HCT116 (cell line): ENCODE measurements around the gene VWF.

Source experiments
- CTCF ChIP-seq, 3 experiments: fragments of 200-600 bp in 1 of 3; sonication (generic) in 1 of 3; IDR thresholded peaks in 2 of 3; conservative IDR thresholded peaks in 1 of 3; 2 replicates each; pipeline ENCODE4 v1.5.1; 2012 to 2017; ENCODE audit warnings: low read depth in 2 of 3, low read length in 2 of 3, antibody characterized with exemption in 1 of 3, borderline replicate concordance in 1 of 3, control low read depth in 1 of 3, mild to moderate bottlenecking in 1 of 3, mixed read lengths in 1 of 3, mixed run types in 1 of 3, moderate library complexity in 1 of 3; ENCODE audit not compliant: insufficient read depth in 1 of 3
- EZH2 ChIP-seq: fragments of 200-600 bp; sonication (generic); IDR thresholded peaks from 2 replicates; pipeline ENCODE4 v1.6.1; 2017; ENCODE audit warnings: antibody characterized with exemption, mixed run types
- POLR2A ChIP-seq: IDR thresholded peaks from 2 replicates; pipeline ENCODE4 v1.7.0; 2011; ENCODE audit warnings: borderline replicate concordance; ENCODE audit not compliant: insufficient read depth, insufficient read length; ENCODE audit errors: extremely low read depth
- POLR2AphosphoS5 ChIP-seq: IDR thresholded peaks from 2 replicates; pipeline ENCODE4 v1.6.1; 2011; ENCODE audit warnings: mild to moderate bottlenecking, low read depth, low read length, moderate library complexity
- RAD21 ChIP-seq: IDR thresholded peaks from 2 replicates; pipeline ENCODE4 v1.6.1; 2012; ENCODE audit warnings: low read depth, mild to moderate bottlenecking
- REST ChIP-seq: IDR thresholded peaks from 2 replicates; pipeline ENCODE4 v1.6.1; 2012; ENCODE audit warnings: low read depth
- SP1 ChIP-seq: IDR thresholded peaks from 2 replicates; pipeline ENCODE4 v1.6.1; 2012; ENCODE audit warnings: low read depth
- ZNF274 ChIP-seq: fragments of 200-500 bp; sonication (Bioruptor generic); IDR thresholded peaks from 2 replicates; pipeline ENCODE4 v1.6.1; 2014; ENCODE audit warnings: mild to moderate bottlenecking, low read depth, low read length, inconsistent platforms

- TF ChIP-seq CTCF (IDR thresholded peaks at IDR 0.05 in 2 of 3, conservative IDR thresholded peaks at IDR 0.05 in 1 of 3; ENCODE audit: borderline replicate concordance in 1 of 3, insufficient read depth in 1 of 3, low read depth in 2 of 3, low read length in 2 of 3) (no peak), EZH2 (no peak), POLR2AphosphoS5 (no peak), ZNF274 (no peak), REST (no peak), POLR2A (no peak), SP1 (no peak), RAD21 (no peak)
These were observed 207.6 kb downstream of the VWF start for GRCh38 chr12:5916785-5917290.
